C4-2B (cell line): ENCODE data around the gene HLA-DRB1.

Source experiments
- CTCF ChIP-seq: fragments of 450-650 bp; conservative IDR thresholded peaks from 2 replicates; pipeline ENCODE4 v1.5.1; 2017; ENCODE audit warnings: mild to moderate bottlenecking
- ZFX ChIP-seq: fragments of 450-650 bp; IDR thresholded peaks from 2 replicates; pipeline ENCODE4 v1.6.1; 2017

GRCh38 chr6:32554116-32554965 is 35.3 kb downstream of the HLA-DRB1 start:
- TF ChIP-seq CTCF (no peak), ZFX (no peak)
